ENCODE measurements around the gene MDC1. TPM values are rescaled to one million over a fixed set of nuclear protein-coding genes. Genes with fewer than 3 reads are reported as not detected.

Gene MDC1
- total RNA-seq, 4 donors from 2014 or later, result 7.0 to 13.2 (median 10.4) TPM

DNA sequence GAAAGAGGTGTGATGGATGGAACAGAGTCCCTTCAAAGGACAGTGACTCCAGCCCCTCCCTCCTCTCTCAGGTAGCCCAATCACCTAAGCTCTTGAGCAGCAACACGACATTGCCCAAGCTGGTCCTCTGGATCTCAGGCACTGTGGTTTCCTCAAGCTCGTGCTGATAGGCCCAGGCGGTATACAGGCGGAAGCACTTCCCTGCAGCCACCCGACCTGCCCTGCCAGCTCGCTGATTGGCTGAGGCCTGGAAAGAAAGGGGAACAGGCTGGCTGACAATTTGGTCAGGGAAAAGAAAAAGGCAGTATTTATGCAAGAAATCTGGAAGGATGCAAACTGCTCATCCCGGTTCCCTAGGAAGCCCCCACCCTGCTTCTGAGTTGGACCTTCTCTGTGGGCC is 60.6 kb downstream of the MDC1 start:
- TF ChIP-seq, protein P1, sequence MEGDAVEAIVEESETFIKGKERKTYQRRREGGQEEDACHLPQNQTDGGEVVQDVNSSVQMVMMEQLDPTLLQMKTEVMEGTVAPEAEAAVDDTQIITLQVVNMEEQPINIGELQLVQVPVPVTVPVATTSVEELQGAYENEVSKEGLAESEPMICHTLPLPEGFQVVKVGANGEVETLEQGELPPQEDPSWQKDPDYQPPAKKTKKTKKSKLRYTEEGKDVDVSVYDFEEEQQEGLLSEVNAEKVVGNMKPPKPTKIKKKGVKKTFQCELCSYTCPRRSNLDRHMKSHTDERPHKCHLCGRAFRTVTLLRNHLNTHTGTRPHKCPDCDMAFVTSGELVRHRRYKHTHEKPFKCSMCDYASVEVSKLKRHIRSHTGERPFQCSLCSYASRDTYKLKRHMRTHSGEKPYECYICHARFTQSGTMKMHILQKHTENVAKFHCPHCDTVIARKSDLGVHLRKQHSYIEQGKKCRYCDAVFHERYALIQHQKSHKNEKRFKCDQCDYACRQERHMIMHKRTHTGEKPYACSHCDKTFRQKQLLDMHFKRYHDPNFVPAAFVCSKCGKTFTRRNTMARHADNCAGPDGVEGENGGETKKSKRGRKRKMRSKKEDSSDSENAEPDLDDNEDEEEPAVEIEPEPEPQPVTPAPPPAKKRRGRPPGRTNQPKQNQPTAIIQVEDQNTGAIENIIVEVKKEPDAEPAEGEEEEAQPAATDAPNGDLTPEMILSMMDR (IDR thresholded peaks at IDR 0.05; ENCODE audit: low read depth), result no peak

DNA sequence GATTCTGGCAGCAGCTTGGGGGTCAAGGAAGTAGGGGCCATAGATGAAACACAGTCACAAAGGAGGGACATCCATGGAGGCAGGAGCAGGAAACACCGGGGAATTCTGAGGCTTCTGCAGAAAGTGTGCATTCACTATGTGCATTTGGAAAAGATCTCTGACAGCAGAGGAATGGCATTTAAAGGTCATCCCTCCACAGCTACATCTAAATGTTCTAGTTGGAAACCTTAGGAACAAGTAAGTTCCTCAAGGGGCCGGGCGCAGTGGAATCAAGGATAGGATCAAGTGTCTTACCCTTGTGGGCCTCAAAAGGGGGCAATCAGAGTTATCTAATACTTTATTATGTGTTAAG is 61.4 kb downstream of the MDC1 start:
- TF ChIP-seq, protein P1 (IDR thresholded peaks at IDR 0.05; ENCODE audit: low read depth), result no peak

DNA sequence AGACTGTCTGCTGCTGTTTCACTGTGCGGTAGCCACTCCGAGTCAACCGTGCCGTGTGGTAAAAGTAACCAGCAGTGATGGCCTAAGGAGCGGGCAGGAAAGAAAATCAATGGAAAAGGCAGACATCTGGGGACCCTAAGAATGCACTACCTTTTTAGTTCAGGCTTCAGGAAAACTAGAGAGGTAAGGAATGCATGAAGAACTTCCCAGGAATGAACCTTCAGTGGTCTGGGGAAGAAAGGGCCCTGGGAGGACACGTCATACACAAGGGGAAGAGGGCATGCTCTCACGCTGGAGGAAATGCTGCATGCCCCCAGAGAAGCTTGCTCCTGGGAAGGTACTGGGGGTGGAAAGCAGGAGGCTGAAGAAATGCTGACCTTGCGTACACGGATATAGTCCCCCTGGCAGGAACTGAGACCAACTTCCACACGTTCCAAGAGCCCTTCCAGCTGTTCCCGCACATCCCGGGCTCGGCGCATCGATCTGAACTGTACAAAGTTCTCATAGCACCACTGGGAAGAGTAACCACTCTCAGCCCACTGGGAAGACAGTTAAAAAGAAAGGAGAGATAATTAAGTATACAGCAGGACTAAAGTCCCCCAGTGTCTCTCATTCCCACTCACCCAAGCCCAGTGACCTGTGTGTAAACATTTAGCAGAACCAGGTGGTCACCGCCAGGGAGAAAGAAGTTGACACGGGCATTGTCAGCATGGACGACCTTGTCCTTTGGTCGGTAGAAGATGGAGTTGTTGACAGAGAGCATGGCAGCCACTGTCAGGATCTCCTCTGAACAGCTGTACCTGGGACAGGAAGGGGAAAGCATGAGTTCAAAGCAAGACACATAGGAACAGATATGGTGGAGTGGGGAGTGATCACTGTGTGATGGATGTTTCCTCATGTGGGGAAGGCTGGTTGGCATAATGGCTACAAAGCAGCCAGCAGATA is 62.0 kb downstream of the MDC1 start:
- TF ChIP-seq, protein P1 (IDR thresholded peaks at IDR 0.05; ENCODE audit: low read depth), result no peak

DNA sequence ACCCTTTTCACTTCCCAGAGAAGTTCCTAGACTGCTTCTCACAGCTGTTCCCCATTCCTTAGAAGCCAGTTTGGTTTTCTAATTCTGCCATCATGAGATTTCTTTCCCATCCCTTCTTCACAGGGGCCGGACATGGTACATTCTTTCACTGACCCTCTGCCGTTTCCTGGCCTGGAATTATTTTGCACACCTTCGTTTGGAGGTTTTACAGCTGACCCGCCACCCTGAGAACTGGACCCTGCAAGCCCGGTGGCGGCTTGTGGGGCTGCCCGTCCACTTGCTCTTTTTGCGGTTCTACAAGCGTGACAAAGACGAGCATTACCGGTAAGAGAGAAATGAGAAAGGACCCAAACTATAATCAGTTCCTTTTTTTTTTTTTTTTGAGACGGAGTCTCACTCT is 65.9 kb downstream of the MDC1 start:
- TF ChIP-seq, protein P1 (IDR thresholded peaks at IDR 0.05; ENCODE audit: low read depth), result no peak

Small RNAs within 50 kb of the gene (small RNA-seq; reads per million reads assigned to genes)
- 0.49 reads per million for gene RF00019
- not detected for gene RN7SL353P

Other genes with a start within 250 kb of the MDC1 start
- gene HLA-E, start 227.8 kb downstream of the MDC1 start, total RNA-seq, result 1,000 to 10,000 TPM in 1 of 4 donors, 100 to 1,000 TPM in 3; 287 to 1,087 (median 819) TPM
- 10 to 100 TPM; 18.9 to 46.0 (median 38.3) TPM for gene GNL1, start 160.8 kb downstream of the MDC1 start, total RNA-seq
- gene PRR3, start 160.0 kb downstream of the MDC1 start, total RNA-seq, result 1 to 10 TPM; 2.4 to 4.4 (median 4.2) TPM
- 10 to 100 TPM; 22.3 to 34.7 (median 34.4) TPM for gene ABCF1, start 145.8 kb downstream of the MDC1 start, total RNA-seq
- 10 to 100 TPM; 19.0 to 29.7 (median 27.6) TPM for gene PPP1R10, start 100.0 kb downstream of the MDC1 start, total RNA-seq
- gene MRPS18B, start 99.4 kb downstream of the MDC1 start, total RNA-seq, result 10 to 100 TPM; 45.1 to 62.8 (median 48.2) TPM
- 1 to 10 TPM; 2.0 to 5.9 (median 5.3) TPM for gene ATAT1, start 90.4 kb downstream of the MDC1 start, total RNA-seq
- gene C6orf136, start 70.1 kb downstream of the MDC1 start, total RNA-seq, result 1 to 10 TPM; 3.7 to 9.4 (median 8.9) TPM
- 10 to 100 TPM; 16.0 to 34.5 (median 22.5) TPM for gene DHX16, start 44.3 kb downstream of the MDC1 start, total RNA-seq
- 10 to 100 TPM; 29.2 to 43.9 (median 40.0) TPM for gene PPP1R18, start 30.6 kb downstream of the MDC1 start, total RNA-seq
- 1 to 10 TPM; 2.0 to 4.2 (median 3.6) TPM for gene NRM, start 26.3 kb downstream of the MDC1 start, total RNA-seq
- 100 to 1,000 TPM; 166 to 277 (median 220) TPM for gene TUBB, start 3.1 kb upstream of the MDC1 start, total RNA-seq
- gene FLOT1, start 25.4 kb upstream of the MDC1 start, total RNA-seq, result 100 to 1,000 TPM in 3 of 4 donors, 10 to 100 TPM in 1; 66.8 to 121 (median 105) TPM
- gene IER3, start 27.3 kb upstream of the MDC1 start, total RNA-seq, result 1 to 10 TPM; 1.8 to 7.3 (median 3.3) TPM
- 10 to 100 TPM; 14.3 to 62.0 (median 27.8) TPM for gene DDR1, start 167.2 kb upstream of the MDC1 start, total RNA-seq
- 10 to 100 TPM in 1 of 4 donors, 1 to 10 TPM in 3; 7.3 to 19.2 (median 8.3) TPM for gene GTF2H4, start 190.9 kb upstream of the MDC1 start, total RNA-seq
- 10 to 100 TPM in 2 of 4 donors, 1 to 10 TPM in 2; 9.1 to 40.3 (median 10.8) TPM for gene VARS2, start 197.0 kb upstream of the MDC1 start, total RNA-seq
- not detected for gene SFTA2, start 214.9 kb upstream of the MDC1 start, total RNA-seq
- gene MUCL3, start 223.7 kb upstream of the MDC1 start, total RNA-seq, result not detected

Data from subcutaneous adipose tissue (tissue), 4 donors.